ENCODE data around the gene MYO9B.

Gene MYO9B

GRCh38 chr19:17256130-17256529, 180.6 kb downstream of the MYO9B start:
- in situ Hi-C loops (cut with MboI; ENCODE audit: low sequenced_read_pairs): no loop called here

GRCh38 chr19:17259118-17259780, 183.7 kb downstream of the MYO9B start:
- in situ Hi-C loops (cut with MboI; ENCODE audit: low sequenced_read_pairs): no loop called here

- in situ Hi-C loops (cut with MboI; ENCODE audit: low sequenced_read_pairs): no loop called here
Measured at GRCh38 chr19:17259934-17260333, 184.4 kb downstream of the MYO9B start.

- in situ Hi-C loops (cut with MboI; ENCODE audit: low sequenced_read_pairs): no loop called here
Measured at GRCh38 chr19:17260842-17261325, 185.3 kb downstream of the MYO9B start.

- in situ Hi-C loops (cut with MboI; ENCODE audit: low sequenced_read_pairs): no loop called here
Measured at GRCh38 chr19:17262557-17262956, 187.0 kb downstream of the MYO9B start.
